ENCODE results near the gene GKN1.

GKN1 gene

GRCh38 chr2:68936889-68937288 lies 37.5 kb upstream of the GKN1 start:
- H3K9me2 ChIP-seq (replicated peaks; ENCODE audit: low read depth, low read length), result no peaks in the 10 kb centered on the region
- no peaks in the 10 kb centered on the region for H3K79me2 ChIP-seq (ENCODE audit: insufficient read depth, low read length)
- H3F3A ChIP-seq (ENCODE audit: low read depth), result no peaks in the 10 kb centered on the region
- H3K4me3 ChIP-seq (ENCODE audit: low read length, poor library complexity, severe bottlenecking), result no peak overlapping the region
- H3K9ac ChIP-seq (ENCODE audit: low read depth, low read length, poor library complexity, severe bottlenecking), result no peak overlapping the region
- TF ChIP-seq CTCF (conservative IDR thresholded peaks at IDR 0.05; ENCODE audit: low read length), result no peak
- no peak for TF ChIP-seq EZH2phosphoT487 (IDR thresholded peaks at IDR 0.05; ENCODE audit: borderline replicate concordance)
- no peaks in the 10 kb centered on the region for H3K9me3 ChIP-seq (ENCODE audit: insufficient read depth, low read depth, low read length)
- no peak overlapping the region for H2AFZ ChIP-seq (ENCODE audit: low read length)
- H3K4me1 ChIP-seq (ENCODE audit: insufficient read depth, low read length, poor library complexity, severe bottlenecking), result no peaks in the 10 kb centered on the region
- no peaks in the 10 kb centered on the region for H4K20me1 ChIP-seq (ENCODE audit: insufficient read depth, low read length, poor library complexity, severe bottlenecking)
- no peak overlapping the region for H3K4me2 ChIP-seq (ENCODE audit: low read depth, low read length, poor library complexity, severe bottlenecking)
- no peaks in the 10 kb centered on the region for H3K36me3 ChIP-seq (ENCODE audit: insufficient read depth, low read length)
- no peaks in the 10 kb centered on the region for H3K27me3 ChIP-seq (ENCODE audit: insufficient read depth, low read length, poor library complexity, severe bottlenecking)

GRCh38 chr2:68937346-68938055 lies 36.9 kb upstream of the GKN1 start:
- no peaks in the 10 kb centered on the region for H3K4me1 ChIP-seq (ENCODE audit: insufficient read depth, low read length, poor library complexity, severe bottlenecking)
- H3K79me2 ChIP-seq (ENCODE audit: insufficient read depth, low read length), result no peaks in the 10 kb centered on the region
- no peak overlapping the region for H3K4me2 ChIP-seq (ENCODE audit: low read depth, low read length, poor library complexity, severe bottlenecking)
- no peak overlapping the region for H2AFZ ChIP-seq (ENCODE audit: low read length)
- H3K9me3 ChIP-seq (ENCODE audit: insufficient read depth, low read depth, low read length), result no peaks in the 10 kb centered on the region
- H3K9ac ChIP-seq (ENCODE audit: low read depth, low read length, poor library complexity, severe bottlenecking), result no peak overlapping the region
- H3K27me3 ChIP-seq (ENCODE audit: insufficient read depth, low read length, poor library complexity, severe bottlenecking), result no peaks in the 10 kb centered on the region
- no peak overlapping the region for H3K4me3 ChIP-seq (ENCODE audit: low read length, poor library complexity, severe bottlenecking)
- H3K36me3 ChIP-seq (ENCODE audit: insufficient read depth, low read length), result no peaks in the 10 kb centered on the region
- no peaks in the 10 kb centered on the region for H3F3A ChIP-seq (ENCODE audit: low read depth)
- no peaks in the 10 kb centered on the region for H3K9me2 ChIP-seq (replicated peaks; ENCODE audit: low read depth, low read length)
- no peak for TF ChIP-seq EZH2phosphoT487 (IDR thresholded peaks at IDR 0.05; ENCODE audit: borderline replicate concordance)
- no peak for TF ChIP-seq CTCF (conservative IDR thresholded peaks at IDR 0.05; ENCODE audit: low read length)
- H4K20me1 ChIP-seq (ENCODE audit: insufficient read depth, low read length, poor library complexity, severe bottlenecking), result no peaks in the 10 kb centered on the region

- Histone ChIP-seq H3K9me2 (replicated peaks; ENCODE audit: low read depth, low read length) (no peaks in the 10 kb centered on the region), H3K4me1 (ENCODE audit: insufficient read depth, low read length, poor library complexity, severe bottlenecking) (peaks cover 4% of the 10 kb centered on the region), H3F3A (ENCODE audit: low read depth) (no peaks in the 10 kb centered on the region), H2AFZ (ENCODE audit: low read length) (no peak overlapping the region), H3K4me2 (ENCODE audit: low read depth, low read length, poor library complexity, severe bottlenecking) (no peak overlapping the region), H3K36me3 (ENCODE audit: insufficient read depth, low read length) (no peaks in the 10 kb centered on the region), H4K20me1 (ENCODE audit: insufficient read depth, low read length, poor library complexity, severe bottlenecking) (no peaks in the 10 kb centered on the region), H3K27me3 (ENCODE audit: insufficient read depth, low read length, poor library complexity, severe bottlenecking) (no peaks in the 10 kb centered on the region), H3K79me2 (ENCODE audit: insufficient read depth, low read length) (no peaks in the 10 kb centered on the region), H3K9ac (ENCODE audit: low read depth, low read length, poor library complexity, severe bottlenecking) (no peak overlapping the region), H3K4me3 (ENCODE audit: low read length, poor library complexity, severe bottlenecking) (no peak overlapping the region), H3K9me3 (ENCODE audit: insufficient read depth, low read depth, low read length) (no peaks in the 10 kb centered on the region)
- TF ChIP-seq CTCF (conservative IDR thresholded peaks at IDR 0.05; ENCODE audit: low read length), result no peak
- TF ChIP-seq EZH2phosphoT487 (IDR thresholded peaks at IDR 0.05; ENCODE audit: borderline replicate concordance), result no peak
Measured at GRCh38 chr2:68938938-68939337, 35.5 kb upstream of the GKN1 start.

All from Loucy (cell line).